Renal cortical epithelial cell (primary cell): ENCODE measurements around the gene HOXD11. TPM values are rescaled to one million over a fixed set of nuclear protein-coding genes. Genes with fewer than 3 reads are reported as not detected.

Source experiments
- DNase-seq: peaks from one replicate; pipeline ENCODE4 v3.0.0-alpha.2; 2011; ENCODE audit warnings: low read depth
- total RNA-seq: library from RNA; depleted of rRNA; stranded (reverse); fragments of >200 nt; gene quantifications from 2 replicates; pipeline ENCODE4 v1.2.3, GENCODE V29; 2014

HOXD11 gene
- total RNA-seq, 1 donor from 2014 or later, result 10.5 TPM

DNA sequence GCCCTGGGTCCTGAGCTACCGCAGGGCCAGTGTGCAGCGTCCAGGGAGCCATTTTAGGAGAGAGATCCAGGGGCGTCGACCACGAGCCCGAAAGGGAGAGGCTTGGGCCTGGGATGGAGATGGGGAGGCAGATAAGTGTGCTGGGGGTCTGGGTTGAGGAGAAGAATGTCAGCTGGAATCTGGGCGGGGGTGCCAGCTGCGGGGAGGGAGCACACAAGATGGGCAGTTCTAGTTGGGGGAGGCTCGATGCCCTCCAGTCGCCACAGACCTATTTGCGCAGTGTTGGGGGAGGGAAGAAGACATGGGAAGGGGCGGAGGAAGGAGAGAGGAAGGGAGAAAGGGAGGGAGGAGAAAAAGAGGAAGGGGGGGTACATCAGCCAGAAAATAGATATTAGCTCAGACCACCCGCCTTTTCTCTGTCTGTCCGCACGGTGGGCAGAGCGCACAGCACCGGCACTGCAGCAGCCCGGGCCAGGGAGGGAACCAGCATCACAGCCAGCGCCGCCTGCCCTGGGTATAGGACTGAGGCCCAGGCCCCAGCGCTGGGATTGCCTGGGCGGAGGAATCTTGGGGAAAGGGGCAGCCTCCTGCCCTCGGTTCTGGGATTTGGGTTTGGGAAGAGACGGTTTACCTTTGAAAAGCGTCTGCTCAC lies 1.9 kb upstream of the HOXD11 start:
- DNase-seq, result no peak

DNA sequence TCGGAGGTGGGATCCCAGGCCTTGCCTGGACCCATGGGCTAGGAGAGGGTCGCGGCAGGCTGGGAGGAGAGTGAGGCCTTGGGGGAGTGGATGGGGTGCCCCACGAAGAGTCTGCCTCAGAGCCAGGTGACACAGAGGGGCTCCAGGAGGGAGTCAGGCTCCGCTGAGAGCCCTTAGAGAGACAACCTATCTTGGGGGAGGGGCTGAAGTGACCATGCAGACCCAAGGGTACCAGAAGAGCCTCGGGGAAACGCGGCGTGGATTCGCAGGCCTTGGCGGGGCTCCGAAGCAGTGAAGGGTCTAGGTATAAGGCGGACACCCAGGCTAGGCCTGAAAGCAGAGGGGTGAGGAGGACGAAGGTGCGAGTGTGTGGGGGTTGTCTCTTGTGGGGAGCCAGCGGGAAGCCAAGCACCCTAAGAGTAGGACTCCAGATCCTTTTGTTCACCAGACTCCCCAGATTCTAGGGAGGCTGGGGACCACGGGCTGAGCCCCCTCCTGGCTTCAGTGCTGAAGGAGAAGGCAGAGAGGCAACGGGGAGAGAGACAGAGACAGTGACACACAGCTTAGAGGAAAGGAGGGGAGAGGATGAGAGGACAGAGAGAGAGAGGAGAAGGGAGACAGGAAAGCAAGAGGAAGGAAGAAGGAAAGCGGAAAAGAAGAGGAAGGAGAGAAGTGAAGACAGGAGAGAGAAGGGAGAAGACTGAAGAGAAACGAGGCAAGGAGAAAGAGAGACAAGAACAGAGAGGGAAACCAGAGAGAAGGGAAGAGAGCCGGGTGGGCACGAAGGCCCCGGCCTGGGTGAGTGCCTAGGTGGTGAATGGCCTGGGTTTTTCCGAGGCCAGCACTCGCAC lies 1.1 kb upstream of the HOXD11 start:
- no peak for DNase-seq

DNA sequence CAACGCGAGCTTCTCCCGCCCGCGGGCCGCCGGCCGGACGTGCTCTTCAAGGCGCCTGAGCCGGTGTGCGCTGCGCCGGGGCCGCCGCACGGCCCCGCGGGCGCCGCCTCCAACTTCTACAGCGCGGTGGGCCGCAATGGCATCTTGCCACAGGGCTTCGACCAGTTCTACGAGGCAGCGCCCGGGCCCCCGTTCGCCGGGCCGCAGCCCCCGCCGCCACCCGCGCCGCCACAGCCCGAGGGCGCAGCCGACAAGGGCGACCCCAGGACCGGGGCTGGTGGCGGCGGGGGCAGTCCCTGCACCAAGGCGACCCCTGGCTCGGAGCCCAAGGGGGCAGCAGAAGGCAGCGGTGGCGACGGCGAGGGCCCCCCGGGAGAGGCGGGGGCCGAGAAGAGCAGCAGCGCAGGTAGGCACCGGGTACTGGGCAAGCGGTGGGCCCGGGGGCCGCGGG lies 676 bp downstream of the HOXD11 start:
- no peak for DNase-seq

DNA sequence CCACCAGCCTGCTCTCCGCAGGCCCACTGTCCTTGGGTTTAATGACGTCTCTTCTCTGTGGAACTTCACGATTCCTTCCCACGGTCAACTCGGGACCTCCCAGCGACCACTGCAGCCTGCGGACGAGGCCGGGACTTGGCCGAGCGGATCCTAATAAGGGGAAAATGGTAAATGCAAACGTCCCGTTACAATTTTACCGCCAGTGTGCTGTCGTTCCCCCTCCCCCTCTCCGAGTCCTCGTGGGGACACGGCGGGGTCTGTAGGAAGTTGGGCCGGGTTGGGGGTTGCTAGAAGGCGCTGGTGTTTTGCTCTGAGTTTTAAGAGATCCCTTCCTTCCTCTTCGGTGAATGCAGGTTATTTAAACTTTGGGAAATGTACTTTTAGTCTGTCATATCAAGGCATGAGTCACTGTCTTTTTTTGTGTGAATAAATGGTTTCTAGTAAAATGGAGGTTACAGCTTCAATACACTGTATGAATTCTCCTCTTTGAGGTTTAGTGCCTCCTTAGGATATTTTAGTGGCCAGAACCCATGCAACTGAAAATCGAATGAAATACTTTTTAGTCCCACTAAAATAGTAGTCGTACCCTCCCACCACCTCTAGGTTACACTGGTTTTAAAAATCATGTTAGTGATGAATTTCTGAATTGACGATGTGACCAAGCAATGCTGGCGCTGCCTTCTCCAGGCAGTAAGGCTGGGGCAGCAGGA lies 2.3 kb downstream of the HOXD11 start:
- DNase-seq, result no peak

DNA sequence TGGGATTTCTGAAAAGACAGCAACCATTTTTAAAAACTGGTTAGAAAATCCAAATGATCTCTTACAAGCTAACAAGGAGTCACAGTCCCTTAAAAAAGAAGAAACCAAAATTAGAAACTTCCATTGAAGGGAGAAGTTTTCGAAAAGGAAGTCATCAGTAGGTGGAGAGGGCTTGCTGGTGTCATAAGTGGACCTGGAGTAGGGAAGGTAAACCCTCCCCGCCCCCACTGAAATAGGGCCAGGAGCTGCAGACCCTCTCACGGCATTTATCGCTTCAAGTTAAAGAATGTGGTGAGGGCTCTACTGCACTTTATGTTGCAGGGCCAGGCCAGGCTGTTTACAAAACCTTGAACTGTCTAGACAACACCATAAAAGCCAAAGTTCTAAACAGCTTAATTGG lies 2.9 kb downstream of the HOXD11 start:
- no peak for DNase-seq

DNA sequence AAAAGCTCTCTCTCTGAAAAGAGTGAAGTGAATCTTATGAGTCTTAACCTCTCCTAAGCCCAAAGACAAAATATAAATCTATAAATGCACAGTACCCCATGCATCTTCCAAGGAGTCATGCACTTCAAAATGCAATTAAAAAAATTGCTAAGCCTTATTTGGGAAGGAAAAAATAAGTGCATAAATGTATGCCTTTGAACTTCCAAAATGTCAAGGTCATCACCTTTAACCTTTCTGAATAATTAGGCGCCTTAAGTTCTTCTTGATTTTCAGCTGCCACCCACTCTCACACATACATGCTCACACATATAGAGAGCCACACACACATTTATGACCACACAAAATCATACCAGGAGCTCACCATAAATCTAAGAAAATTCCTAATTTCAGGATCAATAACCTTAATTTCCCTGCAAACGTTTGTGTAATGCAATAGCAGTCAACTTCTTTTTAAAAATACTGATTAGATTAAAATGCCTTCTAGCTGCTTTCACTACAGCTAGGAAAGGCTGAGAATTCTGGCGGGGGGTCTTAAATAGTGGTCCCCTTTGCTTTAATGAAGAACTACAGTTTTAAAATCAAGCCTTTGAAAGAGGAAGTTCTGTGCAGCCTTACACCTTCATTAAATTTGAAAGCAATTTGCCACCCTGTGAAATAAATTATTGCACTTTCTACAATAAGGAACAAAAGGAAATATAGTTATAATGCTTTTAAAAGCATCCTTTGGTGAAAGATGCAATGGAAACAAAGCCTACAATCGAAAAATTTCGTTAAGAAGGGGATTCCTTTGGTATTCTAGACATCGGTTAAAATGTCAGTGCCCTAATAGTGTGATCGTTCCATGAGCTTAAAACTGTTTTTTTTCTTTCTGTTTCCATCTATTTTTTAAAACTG lies 3.6 kb downstream of the HOXD11 start:
- DNase-seq, result no peak

DNA sequence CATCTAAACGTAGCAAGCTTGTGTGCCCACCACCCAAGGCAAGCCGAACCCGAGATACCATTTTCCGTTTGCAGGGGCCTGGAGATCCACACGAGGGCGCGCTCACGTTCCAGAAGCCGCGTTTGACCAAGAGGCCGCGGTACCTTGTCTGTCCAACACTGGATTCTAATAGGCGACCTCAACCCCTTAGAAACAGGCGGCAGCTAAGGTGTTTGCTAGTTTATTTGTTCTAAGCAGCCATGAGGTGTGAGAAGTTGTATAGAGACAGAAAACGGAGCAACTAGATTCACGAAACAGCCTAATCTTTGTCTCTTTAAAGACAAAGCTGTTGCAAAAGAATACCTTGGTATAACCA lies 4.2 kb downstream of the HOXD11 start:
- DNase-seq, result peak; percentile 72

DNA sequence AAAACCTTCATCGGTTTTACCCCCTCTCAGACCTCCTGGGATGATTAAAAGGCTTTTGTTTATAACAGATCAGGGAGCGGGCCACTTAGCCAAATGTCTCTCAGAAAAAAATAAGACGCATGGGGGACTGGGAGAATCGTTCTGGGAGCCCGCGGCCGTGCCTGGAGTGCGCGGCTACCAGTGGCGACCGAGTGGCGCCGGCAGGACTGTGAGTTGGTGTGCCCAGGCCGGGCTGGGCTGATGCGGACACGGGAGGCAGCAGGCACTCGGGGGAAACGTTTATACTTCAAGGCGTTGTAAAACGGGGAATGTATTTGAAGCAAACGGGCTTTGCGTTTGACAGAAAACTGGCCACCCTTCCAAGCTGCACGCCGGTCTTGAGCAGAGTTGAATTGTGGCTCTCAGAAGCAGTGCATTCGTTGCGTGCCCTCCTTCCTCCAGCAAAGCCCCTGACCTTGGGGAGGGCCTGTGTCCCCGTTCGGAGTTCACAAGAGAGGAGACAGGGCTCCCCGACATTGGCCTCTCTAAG lies 4.8 kb downstream of the HOXD11 start:
- DNase-seq, result no peak

DNA sequence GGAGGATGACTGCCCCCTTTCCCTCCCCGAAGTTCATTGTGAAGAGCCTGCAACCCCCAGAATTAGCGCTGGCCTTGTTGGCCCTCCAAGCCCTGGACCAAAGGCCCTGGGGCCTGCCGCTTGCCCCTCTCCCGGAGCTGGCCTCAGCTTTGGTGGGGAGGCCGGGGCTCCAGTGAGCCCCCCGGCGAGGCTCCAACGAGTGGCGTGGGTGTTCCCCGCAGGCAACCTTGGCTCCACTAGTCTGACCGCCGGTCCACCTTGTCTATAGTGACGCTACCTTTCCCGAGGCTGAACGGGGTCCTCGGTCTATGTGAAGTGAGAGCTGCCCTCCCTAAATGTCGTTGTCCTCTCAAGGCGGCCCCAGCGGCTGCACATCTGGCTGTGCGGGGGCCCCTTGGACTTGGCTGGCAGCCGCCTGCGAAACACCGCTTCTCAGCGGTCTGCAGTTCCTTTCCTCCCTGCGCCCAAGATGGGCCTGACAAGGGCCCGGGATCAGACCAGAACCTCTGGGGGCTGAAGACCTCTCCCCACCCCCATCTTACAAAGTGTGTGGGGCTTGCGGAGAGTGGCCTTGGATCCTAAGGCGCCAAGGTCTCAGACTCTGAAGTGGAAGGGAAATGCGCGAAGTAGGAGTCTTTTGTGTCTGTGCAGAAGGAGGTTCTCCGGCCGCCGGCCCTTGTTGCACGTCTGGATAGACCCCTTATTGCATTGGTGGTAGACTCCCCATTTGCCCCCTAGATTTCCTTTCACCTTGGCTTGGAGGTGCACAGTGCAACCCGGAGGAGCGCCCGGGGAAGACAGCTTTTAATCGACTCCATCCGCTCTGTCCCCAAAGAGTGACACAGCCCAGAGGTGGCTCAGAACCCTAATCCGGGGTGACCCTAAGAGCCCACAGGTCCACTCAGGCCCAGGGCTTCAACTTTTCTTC lies 5.6 kb downstream of the HOXD11 start:
- DNase-seq, result no peak

DNA sequence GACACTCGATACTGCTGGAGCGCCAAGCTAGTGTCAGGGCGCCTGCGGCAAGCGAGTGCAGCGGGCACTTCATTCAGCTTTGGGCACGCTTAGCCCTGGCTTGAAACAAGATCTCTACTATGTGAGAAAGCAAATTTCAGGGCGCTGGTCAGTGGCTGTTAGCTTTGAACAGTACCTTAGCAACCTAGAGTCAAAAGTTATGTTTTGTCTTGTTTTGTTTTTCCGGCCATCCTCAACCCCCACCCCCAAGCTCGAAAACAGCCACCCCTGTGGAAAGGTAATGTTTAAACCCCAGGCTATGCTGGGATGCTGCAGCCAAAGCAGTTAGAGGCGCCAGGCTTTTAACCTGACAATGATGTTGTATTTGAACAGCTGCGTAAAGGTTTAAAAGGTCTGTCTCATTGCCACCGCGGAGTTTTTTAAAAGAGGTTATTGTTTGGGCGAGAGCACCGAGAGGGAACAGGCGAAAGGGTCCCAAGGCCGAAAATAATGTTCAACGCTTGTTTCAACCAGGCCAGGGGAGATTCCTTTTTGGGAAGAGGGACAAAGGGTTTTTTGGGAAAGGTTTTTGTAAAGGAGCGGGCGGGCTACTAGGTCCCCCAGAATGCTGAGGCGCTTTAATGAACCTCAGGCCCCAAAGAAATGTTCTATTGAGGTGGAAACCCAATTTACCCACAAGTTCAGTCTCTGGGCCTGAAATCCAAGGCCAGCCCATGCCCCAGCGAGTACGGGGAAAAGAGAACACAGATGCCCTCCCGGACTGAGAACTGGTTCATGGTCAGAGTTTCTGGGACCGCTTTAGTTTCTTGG lies 7.2 kb downstream of the HOXD11 start:
- DNase-seq, result peak; percentile 80

DNA sequence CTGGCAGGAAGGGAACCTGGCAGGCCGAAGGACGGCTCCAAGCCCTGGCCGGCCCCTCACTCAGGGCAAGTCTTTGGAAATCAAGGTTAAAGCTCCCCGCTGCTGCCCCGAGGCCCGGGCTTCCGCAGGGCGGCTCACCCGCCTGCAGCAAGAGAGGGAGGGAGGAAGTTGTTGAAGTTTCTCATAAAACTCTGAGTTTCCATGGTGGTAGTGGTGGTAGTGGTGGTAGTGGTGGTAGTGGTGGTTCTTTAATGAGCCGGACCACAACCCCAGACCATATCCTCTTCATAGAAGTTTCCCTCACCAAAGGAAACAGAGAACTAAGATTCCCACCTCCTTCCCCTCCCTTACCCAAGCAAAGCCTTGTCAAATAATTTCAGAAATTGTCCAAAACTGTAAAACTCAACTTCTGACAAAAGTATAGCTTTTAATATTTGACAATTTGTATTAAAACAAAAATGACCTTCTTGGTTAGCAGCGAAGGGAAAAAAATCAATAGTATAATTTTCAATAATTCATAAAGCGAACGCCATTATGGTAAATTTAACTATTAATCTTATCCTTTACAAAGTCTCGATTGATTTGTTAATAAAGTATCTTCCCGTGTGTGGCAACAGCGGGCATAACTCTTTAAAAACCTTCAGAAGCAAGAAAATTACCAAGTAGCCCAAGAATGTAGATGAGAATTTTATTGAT lies 8.0 kb downstream of the HOXD11 start:
- no peak for DNase-seq

DNA sequence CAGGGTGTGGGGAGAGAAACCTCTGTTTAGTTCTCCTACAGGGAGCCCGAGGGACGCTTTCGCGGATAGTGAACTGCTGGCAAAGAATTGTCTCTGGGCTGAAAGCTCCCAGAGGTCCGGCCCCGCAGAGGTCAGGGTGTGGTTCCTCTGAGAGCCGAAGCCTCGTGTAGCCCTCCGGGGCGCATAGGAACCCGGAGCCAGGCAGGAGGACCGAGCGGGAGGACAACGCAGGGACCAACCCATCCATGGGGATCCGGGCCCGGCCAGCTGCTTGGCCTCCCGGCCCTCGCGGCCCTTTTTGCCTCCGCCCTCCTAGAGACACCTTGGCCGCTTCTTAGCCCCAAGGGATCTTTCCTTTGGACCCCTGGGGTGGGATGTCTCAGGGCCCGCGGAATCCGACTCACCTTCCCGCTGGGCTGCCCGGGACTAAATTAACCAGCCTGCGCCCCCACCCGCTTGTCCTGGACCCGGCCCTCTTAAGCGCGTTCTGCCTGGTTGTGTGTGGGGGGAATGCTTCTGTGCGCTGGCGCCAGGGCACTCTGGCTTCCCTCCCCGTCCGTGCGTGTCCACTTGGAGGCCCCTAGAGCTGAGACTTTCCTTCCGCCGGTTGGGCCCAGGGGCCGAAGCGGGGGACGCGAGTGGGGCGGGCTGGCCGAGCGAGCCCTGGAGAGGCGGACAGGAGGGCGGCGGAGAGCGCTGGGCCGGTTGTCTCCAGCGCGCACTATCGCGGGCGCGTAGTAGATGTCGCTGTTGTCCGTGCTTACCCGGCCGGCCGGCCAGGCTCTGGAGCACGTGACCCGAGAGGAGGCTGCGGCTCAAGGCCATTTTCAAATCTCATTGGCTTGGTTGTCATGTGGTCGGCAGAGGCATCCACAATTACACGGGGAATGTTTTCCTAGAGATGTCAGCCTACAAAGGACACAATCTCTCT lies 9.1 kb downstream of the HOXD11 start, which contains the start of gene HOXD10:
TSS of gene HOXD10 (plus strand) at position 896 of the 931 bp plus-strand sequence. CDS start 56 bp downstream, outside the sequence.
- peak; percentile 82 for DNase-seq

DNA sequence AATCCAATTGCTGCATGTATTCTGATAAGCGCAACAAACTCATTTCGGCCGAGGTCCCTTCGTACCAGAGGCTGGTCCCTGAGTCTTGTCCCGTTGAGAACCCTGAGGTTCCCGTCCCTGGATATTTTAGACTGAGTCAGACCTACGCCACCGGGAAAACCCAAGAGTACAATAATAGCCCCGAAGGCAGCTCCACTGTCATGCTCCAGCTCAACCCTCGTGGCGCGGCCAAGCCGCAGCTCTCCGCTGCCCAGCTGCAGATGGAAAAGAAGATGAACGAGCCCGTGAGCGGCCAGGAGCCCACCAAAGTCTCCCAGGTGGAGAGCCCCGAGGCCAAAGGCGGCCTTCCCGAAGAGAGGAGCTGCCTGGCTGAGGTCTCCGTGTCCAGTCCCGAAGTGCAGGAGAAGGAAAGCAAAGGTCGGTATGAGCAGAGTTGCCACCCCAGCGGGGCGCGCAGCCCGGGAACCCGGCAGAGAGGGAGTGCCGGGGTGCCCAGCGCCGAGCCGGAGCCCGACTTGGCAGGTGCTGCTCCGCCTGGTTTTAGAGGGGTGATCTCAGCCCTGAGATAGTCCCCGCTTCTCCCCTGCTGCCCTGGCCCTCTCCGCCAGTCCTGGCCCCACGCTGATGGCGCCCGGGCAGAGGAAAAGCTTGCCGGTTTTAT lies 10.2 kb downstream of the HOXD11 start:
- DNase-seq, result no peak

DNA sequence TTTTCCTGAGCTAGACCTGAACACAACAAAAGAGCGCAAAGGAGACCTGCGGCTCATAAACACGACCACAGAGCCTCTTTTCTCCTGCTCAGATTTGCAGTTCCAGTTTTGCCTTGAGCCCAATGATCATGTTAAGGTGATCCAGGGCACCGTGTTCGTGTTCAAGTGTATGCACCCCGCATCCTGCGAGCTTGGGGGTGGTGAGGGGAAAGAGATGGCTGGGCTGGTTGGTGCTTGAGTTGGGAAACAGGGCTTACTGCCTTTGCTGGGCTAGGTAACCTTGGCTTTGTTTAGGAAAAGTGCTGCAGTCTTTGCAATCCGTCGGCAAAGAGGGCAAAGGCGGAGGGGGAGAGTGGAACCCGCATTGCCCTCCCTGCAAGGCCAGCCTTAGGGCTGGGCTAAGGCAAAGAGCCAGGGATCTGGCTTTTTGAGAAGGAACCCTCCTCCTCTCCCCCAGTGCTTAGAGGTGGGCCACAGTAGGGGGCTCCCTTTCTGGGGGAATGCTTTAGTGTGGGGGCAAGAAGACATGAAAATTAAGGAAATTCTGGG lies 10.8 kb downstream of the HOXD11 start:
- DNase-seq, result no peak

DNA sequence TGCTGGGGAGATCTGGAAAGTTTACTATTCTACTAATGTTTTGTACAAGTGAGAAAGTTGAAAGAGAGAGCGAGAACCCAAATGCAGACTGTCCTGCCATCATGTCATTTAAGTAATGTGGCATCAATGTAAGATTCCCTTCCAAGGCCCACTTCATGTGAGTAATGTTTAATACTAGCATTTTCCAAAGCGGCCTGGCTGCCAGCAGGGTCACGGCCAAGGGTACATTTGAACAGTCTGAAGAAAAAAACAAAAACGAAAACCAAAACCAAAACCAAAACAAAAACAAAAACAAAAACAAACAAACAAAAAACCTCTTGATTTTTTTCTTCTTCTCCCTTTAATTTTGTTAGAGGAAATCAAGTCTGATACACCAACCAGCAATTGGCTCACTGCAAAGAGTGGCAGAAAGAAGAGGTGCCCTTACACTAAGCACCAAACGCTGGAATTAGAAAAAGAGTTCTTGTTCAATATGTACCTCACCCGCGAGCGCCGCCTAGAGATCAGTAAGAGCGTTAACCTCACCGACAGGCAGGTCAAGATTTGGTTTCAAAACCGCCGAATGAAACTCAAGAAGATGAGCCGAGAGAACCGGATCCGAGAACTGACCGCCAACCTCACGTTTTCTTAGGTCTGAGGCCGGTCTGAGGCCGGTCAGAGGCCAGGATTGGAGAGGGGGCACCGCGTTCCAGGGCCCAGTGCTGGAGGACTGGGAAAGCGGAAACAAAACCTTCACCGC lies 11.7 kb downstream of the HOXD11 start:
- peak; percentile 80 for DNase-seq
